Fibroblast of lung (primary cell): ENCODE data around the gene GALNT17. TPM values are rescaled to one million over a fixed set of nuclear protein-coding genes. Genes with fewer than 3 reads are reported as not detected.

Experiments used
- DNase-seq, 2 donors: peaks; one replicate each; pipeline versions ENCODE4 v3.0.0 to v3.0.0-alpha.2; 2010; ENCODE audit warnings: low read depth in 2 of 2
- H2AFZ ChIP-seq: 2 replicates; pipeline ENCODE4 v1.5.1; 2012; ENCODE audit warnings: low read length, control low read depth, inconsistent platforms
- H3K27ac ChIP-seq: 2 replicates; pipeline ENCODE4 v1.5.1; 2011; ENCODE audit warnings: low read length, control low read depth; ENCODE audit not compliant: insufficient read depth
- H3K27me3 ChIP-seq: 2 replicates; pipeline ENCODE4 v1.5.1; 2011; ENCODE audit warnings: mild to moderate bottlenecking, low read length; ENCODE audit not compliant: control insufficient read depth, insufficient read depth
- H3K36me3 ChIP-seq: 2 replicates; pipeline ENCODE4 v1.5.1; 2011; ENCODE audit warnings: low read length; ENCODE audit not compliant: control insufficient read depth, insufficient read depth
- H3K4me1 ChIP-seq: 2 replicates; pipeline ENCODE4 v1.5.1; 2011; ENCODE audit warnings: low read length; ENCODE audit not compliant: control insufficient read depth, insufficient read depth; ENCODE audit errors: extremely low read depth
- H3K4me2 ChIP-seq: 2 replicates; pipeline ENCODE4 v1.5.1; 2011; ENCODE audit warnings: low read length, control low read depth; ENCODE audit not compliant: insufficient read depth; ENCODE audit errors: extremely low read depth
- H3K4me3 ChIP-seq, 4 experiments: fragments of 200-600 bp in 1 of 4; sonication (generic) in 1 of 4; replicated peaks in 1 of 4; 2 replicates each; pipeline ENCODE4 v1.5.1; 2011 to 2016; ENCODE audit warnings: low read length in 4 of 4, low read depth in 3 of 4, mild to moderate bottlenecking in 3 of 4, control low read depth in 2 of 4, inconsistent platforms in 1 of 4, mixed read lengths in 1 of 4; ENCODE audit not compliant: insufficient read depth in 1 of 4; ENCODE audit errors: control extremely low read depth in 1 of 4
- H3K79me2 ChIP-seq: 2 replicates; pipeline ENCODE4 v1.5.1; 2012; ENCODE audit warnings: mild to moderate bottlenecking, low read length, inconsistent platforms; ENCODE audit not compliant: control insufficient read depth, insufficient read depth
- H3K9ac ChIP-seq: 2 replicates; pipeline ENCODE4 v1.5.1; 2011; ENCODE audit warnings: mild to moderate bottlenecking, low read length, control low read depth; ENCODE audit not compliant: insufficient read depth
- H3K9me3 ChIP-seq: 2 replicates; pipeline ENCODE4 v1.5.1; 2012; ENCODE audit warnings: low read depth, low read length; ENCODE audit not compliant: control insufficient read depth, insufficient read depth
- H4K20me1 ChIP-seq: 2 replicates; pipeline ENCODE4 v1.5.1; 2011; ENCODE audit warnings: low read length; ENCODE audit not compliant: control insufficient read depth, insufficient read depth; ENCODE audit errors: extremely low read depth
- EZH2 ChIP-seq: IDR thresholded peaks from 2 replicates; pipeline ENCODE4 v1.5.1; 2012; ENCODE audit warnings: low read length, control low read depth, mild to moderate bottlenecking; ENCODE audit errors: missing control alignments
- polyA plus RNA-seq, 2 donors: library from polyadenylated mRNA; depleted of rRNA in 1 of 2; stranded (reverse) in 1 of 2; unstranded in 1 of 2; fragments of >200 nt; gene quantifications; 2 replicates each; pipeline ENCODE4 v1.2.1, GENCODE V29; 2011 to 2012; ENCODE audit warnings: missing spikeins in 1 of 2
- total RNA-seq: library from RNA; depleted of rRNA; stranded (reverse); fragments of >200 nt; gene quantifications from 2 replicates; pipeline ENCODE4 v1.2.1, GENCODE V29; 2014
- TF ChIP-seq, protein P1 (sequence below), 2 donors: IDR thresholded peaks in 1 of 2; conservative IDR thresholded peaks in 1 of 2; 1 replicate in 1 of 2; 2 replicates in 1 of 2; pipeline ENCODE4 v1.5.1; 2011 to 2012; ENCODE audit warnings: low read length in 2 of 2, control low read depth in 1 of 2, inconsistent platforms in 1 of 2, low read depth in 1 of 2, mild to moderate bottlenecking in 1 of 2

The GALNT17 gene
- total and polyA plus RNA-seq, 2 donors (not counting 1 experiment from before 2014, with no cell fraction given): under 0.01 TPM; not detected in 1

DNA sequence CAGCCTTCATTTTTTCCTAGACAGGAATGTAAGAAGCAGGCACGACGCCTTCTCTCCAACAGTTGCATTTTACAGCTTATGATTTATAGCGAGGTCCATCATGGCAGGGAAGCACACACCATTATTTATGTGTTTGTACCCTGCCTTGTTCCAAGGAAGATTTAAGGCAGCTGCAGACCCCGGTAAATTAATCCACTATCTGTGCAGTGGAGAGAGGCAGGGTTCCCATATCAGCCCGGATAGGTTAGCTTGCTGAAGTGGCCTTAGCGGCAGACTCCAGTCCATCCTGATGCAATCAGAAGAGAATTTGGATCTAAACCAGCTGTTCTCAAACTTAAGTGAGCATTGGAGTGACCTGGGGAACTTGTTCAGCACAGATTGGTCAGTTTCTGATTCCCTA, 359.4 kb downstream of the GALNT17 start:
- H4K20me1 ChIP-seq: no peaks in the 10 kb centered on the region
- no peak for TF ChIP-seq EZH2
- TF ChIP-seq, protein P1, sequence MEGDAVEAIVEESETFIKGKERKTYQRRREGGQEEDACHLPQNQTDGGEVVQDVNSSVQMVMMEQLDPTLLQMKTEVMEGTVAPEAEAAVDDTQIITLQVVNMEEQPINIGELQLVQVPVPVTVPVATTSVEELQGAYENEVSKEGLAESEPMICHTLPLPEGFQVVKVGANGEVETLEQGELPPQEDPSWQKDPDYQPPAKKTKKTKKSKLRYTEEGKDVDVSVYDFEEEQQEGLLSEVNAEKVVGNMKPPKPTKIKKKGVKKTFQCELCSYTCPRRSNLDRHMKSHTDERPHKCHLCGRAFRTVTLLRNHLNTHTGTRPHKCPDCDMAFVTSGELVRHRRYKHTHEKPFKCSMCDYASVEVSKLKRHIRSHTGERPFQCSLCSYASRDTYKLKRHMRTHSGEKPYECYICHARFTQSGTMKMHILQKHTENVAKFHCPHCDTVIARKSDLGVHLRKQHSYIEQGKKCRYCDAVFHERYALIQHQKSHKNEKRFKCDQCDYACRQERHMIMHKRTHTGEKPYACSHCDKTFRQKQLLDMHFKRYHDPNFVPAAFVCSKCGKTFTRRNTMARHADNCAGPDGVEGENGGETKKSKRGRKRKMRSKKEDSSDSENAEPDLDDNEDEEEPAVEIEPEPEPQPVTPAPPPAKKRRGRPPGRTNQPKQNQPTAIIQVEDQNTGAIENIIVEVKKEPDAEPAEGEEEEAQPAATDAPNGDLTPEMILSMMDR (conservative IDR thresholded peaks at IDR 0.05 in 1 of 2, IDR thresholded peaks at IDR 0.05 in 1 of 2; ENCODE audit: low read depth in 1 of 2, low read length in 2 of 2): no peak
- no peak overlapping the region for H2AFZ ChIP-seq

DNA sequence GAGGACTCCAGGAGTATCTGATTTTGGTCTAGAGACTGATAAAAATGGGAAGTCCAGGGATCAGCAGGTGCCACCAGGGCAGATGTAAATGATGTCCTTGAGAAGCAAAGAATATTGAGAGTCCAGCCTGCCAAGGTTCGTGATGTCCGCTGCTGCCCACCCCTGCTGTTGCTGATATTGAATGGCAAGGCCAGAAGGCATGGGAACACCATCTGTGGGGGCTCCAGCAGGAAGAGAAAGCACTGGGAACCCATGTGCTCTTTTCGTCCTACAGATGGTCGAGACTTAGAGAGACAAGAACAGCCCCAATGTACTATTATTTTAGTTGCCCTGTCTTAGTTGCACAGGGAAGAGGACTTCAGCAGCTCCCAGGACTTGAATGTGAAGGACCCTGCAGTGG, 363.9 kb downstream of the GALNT17 start:
- H3K36me3 ChIP-seq: no peaks in the 10 kb centered on the region
- H2AFZ ChIP-seq: no peak overlapping the region
- no peaks in the 10 kb centered on the region for H3K4me1 ChIP-seq
- H3K9ac ChIP-seq: no peak overlapping the region
- no peaks in the 10 kb centered on the region for H3K79me2 ChIP-seq
- H3K27me3 ChIP-seq: no peaks in the 10 kb centered on the region
- TF ChIP-seq, protein P1 (conservative IDR thresholded peaks at IDR 0.05 in 1 of 2, IDR thresholded peaks at IDR 0.05 in 1 of 2; ENCODE audit: low read depth in 1 of 2, low read length in 2 of 2): no peak
- TF ChIP-seq EZH2: no peak
- no peak overlapping the region for H3K27ac ChIP-seq
- H3K4me2 ChIP-seq: no peak overlapping the region
- no peak overlapping the region for H3K4me3 ChIP-seq
- no peaks in the 10 kb centered on the region for H4K20me1 ChIP-seq
- DNase-seq: no peak
- H3K9me3 ChIP-seq: no peaks in the 10 kb centered on the region

More for the DNA sequence above, 359.4 kb downstream of the GALNT17 start:
- Histone ChIP-seq H3K27me3 (no peaks in the 10 kb centered on the region), H3K9me3 (no peaks in the 10 kb centered on the region), H3K27ac (no peak overlapping the region), H3K9ac (no peak overlapping the region), H3K79me2 (no peaks in the 10 kb centered on the region), H3K4me3 (no peak overlapping the region), H3K4me1 (no peaks in the 10 kb centered on the region), H3K36me3 (no peaks in the 10 kb centered on the region), H3K4me2 (no peak overlapping the region)
- peak in 1 of 2 donors; percentile 19 for DNase-seq

DNA sequence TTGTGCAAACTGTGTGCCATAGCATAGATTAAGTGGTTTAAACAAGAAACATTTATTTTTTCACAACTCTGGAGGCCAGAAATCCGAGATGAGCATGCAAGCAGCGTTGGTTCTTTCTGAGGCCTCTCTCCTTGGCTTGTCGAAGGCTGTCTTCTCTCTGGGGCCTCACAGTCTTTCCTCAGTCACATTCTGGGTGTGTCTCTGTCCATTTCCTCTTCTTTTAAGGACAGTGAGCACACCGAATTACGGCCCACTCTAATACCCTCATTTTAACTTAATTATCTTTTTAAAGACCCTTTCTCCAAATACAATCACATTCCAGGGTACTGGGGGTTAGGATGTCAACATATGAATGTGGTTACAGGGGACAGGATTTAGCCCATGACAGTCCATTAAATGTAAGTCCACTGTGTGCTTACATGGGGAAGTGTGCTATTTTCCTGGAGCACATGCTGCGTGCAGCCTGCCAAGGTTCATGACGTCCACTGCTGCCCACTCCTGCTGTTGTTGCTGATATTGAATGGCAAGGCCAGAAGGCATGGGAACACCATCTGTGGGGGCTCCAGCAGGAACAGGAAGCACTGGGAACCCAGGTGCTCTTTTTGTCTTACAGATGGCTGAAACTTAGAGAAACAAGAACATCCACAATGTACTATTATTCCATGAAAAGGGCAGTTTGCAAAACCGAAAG, 365.5 kb downstream of the GALNT17 start:
- TF ChIP-seq EZH2: no peak
- TF ChIP-seq, protein P1 (conservative IDR thresholded peaks at IDR 0.05 in 1 of 2, IDR thresholded peaks at IDR 0.05 in 1 of 2; ENCODE audit: low read depth in 1 of 2, low read length in 2 of 2): no peak
- no peak overlapping the region for H3K4me2 ChIP-seq
- no peaks in the 10 kb centered on the region for H3K4me1 ChIP-seq
- no peaks in the 10 kb centered on the region for H3K9me3 ChIP-seq
- no peak overlapping the region for H3K9ac ChIP-seq
- H3K27me3 ChIP-seq: no peaks in the 10 kb centered on the region
- H3K79me2 ChIP-seq: no peaks in the 10 kb centered on the region
- H2AFZ ChIP-seq: no peak overlapping the region
- peak in 1 of 2 donors; percentile 14 for DNase-seq
- H4K20me1 ChIP-seq: no peaks in the 10 kb centered on the region
- H3K4me3 ChIP-seq: peak overlapping the region in 1 of 4 experiments; percentile 20
- H3K27ac ChIP-seq: no peak overlapping the region
- no peaks in the 10 kb centered on the region for H3K36me3 ChIP-seq
